Mucosa of descending colon (tissue), 3 donors: ENCODE measurements around the gene ELK4. TPM values are rescaled to one million over a fixed set of nuclear protein-coding genes. Genes with fewer than 3 reads are reported as not detected.

Experiments
- ATAC-seq: fragments of 200-7000 bp; cut with Tn5 transposase; one replicate; pipeline ENCODE4 v1.9.1; 2020; ENCODE audit warnings: mild to moderate bottlenecking, moderate library complexity
- DNase-seq, 3 donors: peaks; one replicate each; pipeline ENCODE4 v3.0.0-alpha.2; 2020
- H3K36me3 ChIP-seq: fragments of 200-600 bp; one replicate; pipeline ENCODE4 v1.8.0; 2021; ENCODE audit warnings: low read depth, mild to moderate bottlenecking
- H3K4me1 ChIP-seq: fragments of 200-600 bp; one replicate; pipeline ENCODE4 v1.8.0; 2021; ENCODE audit warnings: low read depth, mild to moderate bottlenecking
- H3K4me3 ChIP-seq: fragments of 200-600 bp; one replicate; pipeline ENCODE4 v1.8.0; 2021; ENCODE audit warnings: mild to moderate bottlenecking
- H3K9me3 ChIP-seq: fragments of 200-600 bp; one replicate; pipeline ENCODE4 v1.8.0; 2021; ENCODE audit warnings: mild to moderate bottlenecking
- CTCF ChIP-seq: fragments of 200-600 bp; IDR thresholded peaks from one replicate; pipeline ENCODE4 v1.8.0; 2022; ENCODE audit warnings: antibody characterized with exemption, mild to moderate bottlenecking
- intact Hi-C, 2 donors: fragments of 100-400 bp; cut with DNase I in 1 of 2; cut with micrococcal nuclease in 1 of 2; formaldehyde crosslinking; loops; one replicate each; pipeline versions ENCODE4 v1.11.0 to v1.11.1; 2022; cut with DNase I, micrococcal nuclease
- total RNA-seq, 3 donors: library from RNA; stranded (reverse); fragmentation: NEBNext Ultra II Directional in 2 of 3; extraction: Animal tissue kit (Norgen Biotek cat#: 25700) in 2 of 3; gene quantifications; one replicate each; pipeline versions ENCODE4 v1.2.1 to v1.2.4, GENCODE V29; 2021 to 2023
- donor health status: DM: no; HTN: no; CAD: no; lungs with moderate emphysema.
- donor health status: DM: no; HTN: no; CAD: no.
- donor health status: DM: no; HTN: yes; CAD: no.

ELK4 gene
- total RNA-seq, 3 donors from 2014 or later: 43.1 to 60.6 (median 47.6) TPM

- intact Hi-C loops: no loop called here
- no peak for ATAC-seq
These were observed 52.8 kb downstream of the ELK4 start for GRCh38 chr1:205578780-205579571.

GRCh38 chr1:205577874-205578658 is 53.7 kb downstream of the ELK4 start:
- ATAC-seq: no peak
- peaks cover 19% of the 10 kb centered on the region for H3K4me1 ChIP-seq
- DNase-seq: no peak
- H3K36me3 ChIP-seq: no peaks in the 10 kb centered on the region
- no peaks in the 10 kb centered on the region for H3K9me3 ChIP-seq
- TF ChIP-seq CTCF: no peak
- no peak overlapping the region for H3K4me3 ChIP-seq
- intact Hi-C loops: no loop called here

More at GRCh38 chr1:205578780-205579571, 52.8 kb downstream of the ELK4 start:
- no peaks in the 10 kb centered on the region for H3K36me3 ChIP-seq
- peak in 1 of 3 donors; percentile 35 for DNase-seq
- peaks cover 21% of the 10 kb centered on the region for H3K4me1 ChIP-seq
- no peaks in the 10 kb centered on the region for H3K9me3 ChIP-seq
- TF ChIP-seq CTCF: no peak
- no peak overlapping the region for H3K4me3 ChIP-seq

- Histone ChIP-seq H3K4me3 (no peak overlapping the region), H3K4me1 (peaks cover 10% of the 10 kb centered on the region), H3K36me3 (no peaks in the 10 kb centered on the region), H3K9me3 (no peaks in the 10 kb centered on the region)
- intact Hi-C loops: no loop called here
- TF ChIP-seq CTCF: no peak
- DNase-seq: peak in 2 of 3 donors; percentile 5 to 39
- ATAC-seq: peak; percentile 59
These were observed 54.7 kb downstream of the ELK4 start for GRCh38 chr1:205576805-205577761.

GRCh38 chr1:205576011-205576410 is 55.8 kb downstream of the ELK4 start:
- peak in 1 of 3 donors; percentile 46 for DNase-seq
- no peak overlapping the region for H3K4me3 ChIP-seq
- peaks cover 5% of the 10 kb centered on the region for H3K4me1 ChIP-seq
- no peaks in the 10 kb centered on the region for H3K36me3 ChIP-seq
- ATAC-seq: peak; percentile 22
- no peaks in the 10 kb centered on the region for H3K9me3 ChIP-seq
- no peak for TF ChIP-seq CTCF
- intact Hi-C loops: no loop called here

- DNase-seq: no peak
- peak; percentile 58 for ATAC-seq
- intact Hi-C loops: no loop called here
- H3K4me1 ChIP-seq: peaks cover 5% of the 10 kb centered on the region
- H3K4me3 ChIP-seq: no peak overlapping the region
- H3K36me3 ChIP-seq: no peaks in the 10 kb centered on the region
- TF ChIP-seq CTCF: no peak
- no peaks in the 10 kb centered on the region for H3K9me3 ChIP-seq
These were observed 56.4 kb downstream of the ELK4 start for GRCh38 chr1:205575294-205575885.
